RWPE2 (cell line): Measurements from ENCODE around the gene AHDC1.

Experiments
- ATAC-seq: fragments of 200-7000 bp; cut with Tn5 transposase; 3 replicates; pipeline ENCODE4 v1.9.1; 2021; ENCODE audit warnings: low read depth
- DNase-seq: peaks from one replicate; pipeline ENCODE4 v3.0.0-alpha.2; 2020; ENCODE audit warnings: low spot score
- H3K27ac ChIP-seq: fragments of 450-650 bp; 2 replicates; pipeline ENCODE4 v1.5.1; 2017; ENCODE audit warnings: mild to moderate bottlenecking; ENCODE audit not compliant: poor library complexity, severe bottlenecking
- H3K27me3 ChIP-seq: fragments of 250-450 bp; sonication (Bioruptor Pico); 2 replicates; pipeline ENCODE4 v1.5.1; 2021; ENCODE audit warnings: mild to moderate bottlenecking, moderate library complexity; ENCODE audit not compliant: insufficient read depth, poor library complexity, severe bottlenecking
- H3K36me3 ChIP-seq: fragments of 250-450 bp; sonication (Bioruptor Pico); 2 replicates; pipeline ENCODE4 v1.5.1; 2020; ENCODE audit warnings: low read depth, mild to moderate bottlenecking, moderate library complexity
- H3K4me1 ChIP-seq: fragments of 250-450 bp; sonication (Bioruptor Pico); 2 replicates; pipeline ENCODE4 v1.5.1; 2021; ENCODE audit warnings: mild to moderate bottlenecking, moderate library complexity; ENCODE audit not compliant: insufficient read depth, poor library complexity, severe bottlenecking
- H3K4me3 ChIP-seq: fragments of 250-450 bp; sonication (Bioruptor Pico); 2 replicates; pipeline ENCODE4 v1.5.1; 2021; ENCODE audit warnings: mild to moderate bottlenecking, moderate library complexity; ENCODE audit not compliant: severe bottlenecking
- H3K9me3 ChIP-seq: fragments of 250-450 bp; sonication (Bioruptor Pico); 2 replicates; pipeline ENCODE4 v1.5.1; 2021; ENCODE audit warnings: mild to moderate bottlenecking, moderate library complexity; ENCODE audit not compliant: severe bottlenecking
- TF ChIP-seq, protein P1 (sequence below): fragments of 450-650 bp; IDR thresholded peaks from one replicate; pipeline ENCODE4 v1.5.1; 2017; ENCODE audit warnings: mild to moderate bottlenecking, moderate library complexity; ENCODE audit not compliant: poor library complexity, severe bottlenecking

Gene AHDC1

DNA sequence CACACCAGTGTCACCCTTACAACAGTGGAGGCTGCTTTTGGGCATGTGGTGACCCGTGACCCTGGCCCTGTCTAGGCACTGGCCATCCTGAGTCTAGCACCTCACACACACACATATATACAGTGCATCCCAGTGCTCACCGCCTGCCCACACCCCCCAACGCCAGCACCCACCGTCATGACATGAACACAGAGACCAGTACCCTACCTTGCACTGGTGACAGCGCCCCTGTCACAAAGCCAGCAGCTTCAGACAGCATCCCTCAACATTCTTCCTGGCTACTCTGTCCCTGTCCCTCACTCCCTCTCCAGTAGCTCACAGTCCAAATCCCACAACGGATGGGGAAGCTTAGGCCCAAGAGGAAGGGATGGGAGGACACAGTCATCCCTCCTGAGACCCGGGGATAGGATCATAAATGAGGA lies 27.1 kb downstream of the AHDC1 start:
- H3K36me3 ChIP-seq = no peaks in the 10 kb centered on the region
- peaks cover 39% of the 10 kb centered on the region for H3K4me1 ChIP-seq
- no peak for DNase-seq
- no peaks in the 10 kb centered on the region for H3K27me3 ChIP-seq
- no peak for ATAC-seq
- H3K4me3 ChIP-seq = no peak overlapping the region
- H3K9me3 ChIP-seq = no peaks in the 10 kb centered on the region
- TF ChIP-seq, protein P1, sequence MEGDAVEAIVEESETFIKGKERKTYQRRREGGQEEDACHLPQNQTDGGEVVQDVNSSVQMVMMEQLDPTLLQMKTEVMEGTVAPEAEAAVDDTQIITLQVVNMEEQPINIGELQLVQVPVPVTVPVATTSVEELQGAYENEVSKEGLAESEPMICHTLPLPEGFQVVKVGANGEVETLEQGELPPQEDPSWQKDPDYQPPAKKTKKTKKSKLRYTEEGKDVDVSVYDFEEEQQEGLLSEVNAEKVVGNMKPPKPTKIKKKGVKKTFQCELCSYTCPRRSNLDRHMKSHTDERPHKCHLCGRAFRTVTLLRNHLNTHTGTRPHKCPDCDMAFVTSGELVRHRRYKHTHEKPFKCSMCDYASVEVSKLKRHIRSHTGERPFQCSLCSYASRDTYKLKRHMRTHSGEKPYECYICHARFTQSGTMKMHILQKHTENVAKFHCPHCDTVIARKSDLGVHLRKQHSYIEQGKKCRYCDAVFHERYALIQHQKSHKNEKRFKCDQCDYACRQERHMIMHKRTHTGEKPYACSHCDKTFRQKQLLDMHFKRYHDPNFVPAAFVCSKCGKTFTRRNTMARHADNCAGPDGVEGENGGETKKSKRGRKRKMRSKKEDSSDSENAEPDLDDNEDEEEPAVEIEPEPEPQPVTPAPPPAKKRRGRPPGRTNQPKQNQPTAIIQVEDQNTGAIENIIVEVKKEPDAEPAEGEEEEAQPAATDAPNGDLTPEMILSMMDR = no peak
- peak overlapping the region; percentile 88 for H3K27ac ChIP-seq

GRCh38 chr1:27575840-27576331 lies 28.1 kb downstream of the AHDC1 start:
- Histone ChIP-seq H3K9me3 (no peaks in the 10 kb centered on the region), H3K36me3 (no peaks in the 10 kb centered on the region), H3K27me3 (no peaks in the 10 kb centered on the region), H3K4me1 (peaks cover 46% of the 10 kb centered on the region), H3K27ac (peak overlapping the region; percentile 88), H3K4me3 (peak overlapping the region; percentile 30)
- ATAC-seq (peak; percentile 60), DNase-seq (no peak)
- TF ChIP-seq, protein P1 = no peak

DNA sequence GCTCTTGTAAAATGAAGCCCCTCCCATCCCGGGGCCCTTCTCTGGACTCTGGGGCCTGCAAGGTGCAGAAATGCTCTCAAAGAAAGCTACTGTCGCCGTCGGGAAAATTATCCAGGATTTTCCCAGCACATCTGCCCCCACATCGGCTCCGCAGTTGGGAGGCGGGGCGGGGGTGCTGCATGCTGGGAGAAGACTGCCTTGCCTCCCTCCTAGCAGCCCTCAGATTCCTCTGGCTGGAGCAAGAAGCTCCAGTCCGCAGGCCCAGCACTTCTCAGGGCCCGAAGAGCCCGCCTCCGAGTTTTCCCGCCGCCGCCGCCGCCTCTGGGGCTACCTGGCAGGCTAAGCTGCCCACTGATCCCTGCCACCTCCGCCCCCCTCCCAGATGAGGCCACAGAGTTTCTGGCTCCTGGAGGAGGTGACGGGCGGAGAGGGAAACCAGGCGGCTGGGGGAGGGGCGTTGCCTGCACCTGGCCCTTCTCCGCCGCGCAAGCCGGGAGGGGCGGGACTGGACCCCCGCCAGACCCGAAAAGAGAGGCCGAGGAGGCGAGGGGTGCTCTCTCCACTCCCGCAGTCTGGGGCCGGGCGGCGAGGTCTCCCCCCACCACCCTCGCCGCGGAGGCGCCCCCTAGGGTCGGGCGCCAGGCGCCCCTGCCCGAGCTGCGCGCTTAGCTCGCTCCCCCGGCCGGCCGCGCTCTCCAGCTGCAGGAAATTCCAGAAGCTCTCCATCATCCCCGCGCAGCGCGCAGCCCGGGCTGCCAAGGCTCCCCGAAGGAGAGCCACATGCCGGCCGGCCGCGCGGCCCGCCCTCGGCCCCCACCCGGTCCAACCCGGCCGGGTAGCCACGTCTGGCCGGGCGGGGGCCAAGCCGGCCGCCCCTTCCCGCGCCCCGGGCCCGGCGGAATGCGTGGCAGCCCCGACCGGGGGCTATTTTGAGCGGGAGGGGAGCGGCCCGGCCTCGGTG lies 28.8 kb downstream of the AHDC1 start:
- H3K27me3 ChIP-seq = no peaks in the 10 kb centered on the region
- peak overlapping the region; percentile 88 for H3K27ac ChIP-seq
- peak overlapping the region; percentile 30 for H3K4me3 ChIP-seq
- peak; percentile 67 for ATAC-seq
- H3K4me1 ChIP-seq = peaks cover 54% of the 10 kb centered on the region
- no peak for DNase-seq
- TF ChIP-seq, protein P1 = peak; percentile 60
- H3K36me3 ChIP-seq = no peaks in the 10 kb centered on the region
- H3K9me3 ChIP-seq = no peaks in the 10 kb centered on the region

DNA sequence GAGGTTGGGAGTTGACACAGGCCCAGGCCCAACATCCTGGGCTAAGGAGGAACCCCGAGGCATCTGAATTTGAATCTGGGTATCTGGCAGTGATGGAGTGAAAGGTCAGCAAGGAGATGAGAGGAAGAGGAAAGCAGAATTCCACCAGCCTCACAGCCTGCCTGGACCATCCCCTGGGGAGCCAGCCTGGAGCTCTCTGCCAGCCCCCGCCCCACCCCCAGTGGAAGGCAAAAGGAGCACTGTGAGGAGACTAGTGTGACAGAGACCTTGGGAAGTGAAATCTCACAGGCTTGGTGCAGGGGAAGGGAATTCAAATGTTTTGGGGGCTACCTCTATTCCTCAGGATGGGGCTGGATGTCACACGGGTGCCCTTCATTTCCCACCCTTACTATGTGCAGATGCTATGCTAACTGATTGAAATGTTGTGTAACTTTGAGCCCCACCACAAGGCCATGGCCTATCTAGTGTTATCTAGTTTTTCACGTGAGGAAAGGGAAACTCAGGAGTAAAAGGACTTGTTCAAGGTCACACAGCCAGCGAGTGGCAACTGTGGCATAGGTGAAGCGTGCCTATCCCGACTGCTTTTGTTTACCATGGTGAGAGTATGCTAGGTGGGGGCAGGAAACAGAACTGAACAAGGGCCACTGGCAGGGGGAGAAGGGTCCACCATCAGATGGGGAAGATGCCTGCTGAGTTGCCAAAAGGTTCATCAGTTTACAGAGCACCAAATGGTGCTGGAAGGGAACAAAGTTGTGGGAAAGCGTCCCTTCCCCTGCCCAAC lies 29.8 kb downstream of the AHDC1 start:
- Histone ChIP-seq H3K27ac (peak overlapping the region; percentile 88), H3K9me3 (no peaks in the 10 kb centered on the region), H3K36me3 (no peaks in the 10 kb centered on the region), H3K4me1 (peaks cover 57% of the 10 kb centered on the region), H3K27me3 (no peaks in the 10 kb centered on the region), H3K4me3 (no peak overlapping the region)
- no peak for DNase-seq
- TF ChIP-seq, protein P1 = no peak
- no peak for ATAC-seq
